ENCODE data around the gene SAA2. TPM values are rescaled to one million over a fixed set of nuclear protein-coding genes. Genes with fewer than 3 reads are reported as not detected.
"Not testable (repeated sequence)": the region's sequence is repeated elsewhere in the genome, so short reads cannot be mapped to it uniquely, and the experiment has no call there.

Gene SAA2
- total RNA-seq, 1 donor from 2014 or later, result 8.0 TPM

DNA sequence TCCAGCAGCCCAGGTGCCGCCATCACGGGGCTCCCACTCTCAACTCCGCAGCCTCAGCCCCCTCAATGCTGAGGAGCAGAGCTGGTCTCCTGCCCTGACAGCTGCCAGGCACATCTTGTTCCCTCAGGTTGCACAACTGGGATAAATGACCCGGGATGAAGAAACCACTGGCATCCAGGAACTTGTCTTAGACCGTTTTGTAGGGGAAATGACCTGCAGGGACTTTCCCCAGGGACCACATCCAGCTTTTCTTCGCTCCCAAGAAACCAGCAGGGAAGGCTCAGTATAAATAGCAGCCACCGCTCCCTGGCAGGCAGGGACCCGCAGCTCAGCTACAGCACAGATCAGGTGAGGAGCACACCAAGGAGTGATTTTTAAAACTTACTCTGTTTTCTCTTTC is 17.5 kb upstream of the SAA2 start, which contains the start of gene SAA1:
TSS of gene SAA1 (plus strand) at position 316 of the 400 bp plus-strand sequence. CDS start 624 bp downstream, outside the sequence.
- H3K4me3 ChIP-seq (ENCODE audit: low read depth, low read length), result no peak within 1 kb of the TSS
- DNase-seq (ENCODE audit: low read depth), result peak; percentile 16
- H3K36me3 ChIP-seq (ENCODE audit: control insufficient read depth, insufficient read depth, low read length), result no peaks in the 10 kb centered on the region
- TF ChIP-seq, protein P1, sequence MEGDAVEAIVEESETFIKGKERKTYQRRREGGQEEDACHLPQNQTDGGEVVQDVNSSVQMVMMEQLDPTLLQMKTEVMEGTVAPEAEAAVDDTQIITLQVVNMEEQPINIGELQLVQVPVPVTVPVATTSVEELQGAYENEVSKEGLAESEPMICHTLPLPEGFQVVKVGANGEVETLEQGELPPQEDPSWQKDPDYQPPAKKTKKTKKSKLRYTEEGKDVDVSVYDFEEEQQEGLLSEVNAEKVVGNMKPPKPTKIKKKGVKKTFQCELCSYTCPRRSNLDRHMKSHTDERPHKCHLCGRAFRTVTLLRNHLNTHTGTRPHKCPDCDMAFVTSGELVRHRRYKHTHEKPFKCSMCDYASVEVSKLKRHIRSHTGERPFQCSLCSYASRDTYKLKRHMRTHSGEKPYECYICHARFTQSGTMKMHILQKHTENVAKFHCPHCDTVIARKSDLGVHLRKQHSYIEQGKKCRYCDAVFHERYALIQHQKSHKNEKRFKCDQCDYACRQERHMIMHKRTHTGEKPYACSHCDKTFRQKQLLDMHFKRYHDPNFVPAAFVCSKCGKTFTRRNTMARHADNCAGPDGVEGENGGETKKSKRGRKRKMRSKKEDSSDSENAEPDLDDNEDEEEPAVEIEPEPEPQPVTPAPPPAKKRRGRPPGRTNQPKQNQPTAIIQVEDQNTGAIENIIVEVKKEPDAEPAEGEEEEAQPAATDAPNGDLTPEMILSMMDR (IDR thresholded peaks at IDR 0.05; ENCODE audit: insufficient read depth, low read length, poor library complexity, severe bottlenecking), result no peak
- no peaks in the 10 kb centered on the region for H3K27me3 ChIP-seq (ENCODE audit: control insufficient read depth, insufficient read depth, low read length)

DNA sequence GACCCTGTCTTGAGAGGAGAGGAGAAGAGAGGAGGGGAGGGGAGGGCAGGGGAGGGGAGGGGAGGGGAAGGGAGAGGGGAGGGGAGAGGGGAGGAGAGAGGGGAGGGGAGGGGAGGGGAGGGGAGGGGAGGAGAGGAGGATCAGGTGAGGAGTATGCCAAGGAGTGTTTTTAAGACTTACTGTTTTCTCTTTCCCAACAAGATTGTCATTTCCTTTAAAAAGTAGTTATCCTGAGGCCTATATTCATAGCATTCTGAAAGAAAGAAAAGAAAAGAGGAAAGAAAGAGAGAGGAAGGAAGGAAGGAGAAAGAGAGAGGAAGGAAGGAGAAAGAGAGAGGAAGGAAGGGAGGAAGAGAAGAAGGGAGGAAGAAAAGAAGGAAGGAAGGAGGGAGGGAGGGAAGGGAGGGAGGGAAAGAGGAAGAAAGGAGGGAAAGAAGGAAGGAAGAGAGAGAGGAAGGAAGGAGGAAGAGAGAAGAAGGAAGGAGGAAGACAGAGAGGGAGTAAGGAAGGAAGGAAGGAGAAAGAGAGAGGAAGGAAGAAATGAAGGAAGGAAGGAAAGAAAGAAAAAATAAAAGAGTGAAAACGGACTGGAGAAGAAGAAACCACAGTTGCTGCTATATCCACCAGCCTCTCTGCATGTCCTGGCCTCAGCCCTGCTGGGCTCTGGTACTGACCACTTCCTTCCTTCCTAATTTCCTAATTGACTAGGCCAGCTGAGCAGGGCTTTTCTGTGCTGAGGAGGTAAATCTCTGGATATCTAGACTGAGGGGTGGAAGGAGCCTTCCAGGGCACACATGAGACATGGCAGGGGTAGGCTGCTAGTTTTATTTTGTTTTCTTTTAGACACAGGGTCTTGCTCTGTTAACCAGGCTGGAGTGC is 16.4 kb upstream of the SAA2 start:
- no peak for DNase-seq (ENCODE audit: low read depth)
- Histone ChIP-seq H3K27me3 (ENCODE audit: control insufficient read depth, insufficient read depth, low read length) (no peaks in the 10 kb centered on the region), H3K36me3 (ENCODE audit: control insufficient read depth, insufficient read depth, low read length) (no peaks in the 10 kb centered on the region), H3K4me3 (ENCODE audit: low read depth, low read length) (no peak overlapping the region)
- TF ChIP-seq, protein P1 (IDR thresholded peaks at IDR 0.05; ENCODE audit: insufficient read depth, low read length, poor library complexity, severe bottlenecking), result no peak

DNA sequence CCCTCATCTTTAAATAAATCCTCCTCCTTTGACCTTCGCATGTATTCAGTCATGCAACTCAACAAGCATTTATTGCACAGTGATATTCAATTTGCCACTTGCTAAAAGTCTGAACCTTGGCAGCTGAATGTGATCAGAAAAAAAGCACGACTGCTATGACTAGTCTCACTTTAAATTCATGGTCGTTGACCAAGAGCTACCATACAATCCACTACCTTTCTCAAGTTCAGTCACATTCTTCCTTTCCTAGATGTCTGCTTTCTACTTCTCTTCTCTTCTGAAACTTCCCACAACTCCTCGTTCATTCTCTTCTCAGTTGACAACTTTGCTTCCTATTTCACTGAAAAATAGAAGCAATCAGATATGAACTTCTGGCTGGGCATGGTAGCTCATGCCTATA is 15.6 kb upstream of the SAA2 start:
- no peaks in the 10 kb centered on the region for H3K36me3 ChIP-seq (ENCODE audit: control insufficient read depth, insufficient read depth, low read length)
- DNase-seq (ENCODE audit: low read depth), result no peak
- TF ChIP-seq, protein P1 (IDR thresholded peaks at IDR 0.05; ENCODE audit: insufficient read depth, low read length, poor library complexity, severe bottlenecking), result no peak

DNA sequence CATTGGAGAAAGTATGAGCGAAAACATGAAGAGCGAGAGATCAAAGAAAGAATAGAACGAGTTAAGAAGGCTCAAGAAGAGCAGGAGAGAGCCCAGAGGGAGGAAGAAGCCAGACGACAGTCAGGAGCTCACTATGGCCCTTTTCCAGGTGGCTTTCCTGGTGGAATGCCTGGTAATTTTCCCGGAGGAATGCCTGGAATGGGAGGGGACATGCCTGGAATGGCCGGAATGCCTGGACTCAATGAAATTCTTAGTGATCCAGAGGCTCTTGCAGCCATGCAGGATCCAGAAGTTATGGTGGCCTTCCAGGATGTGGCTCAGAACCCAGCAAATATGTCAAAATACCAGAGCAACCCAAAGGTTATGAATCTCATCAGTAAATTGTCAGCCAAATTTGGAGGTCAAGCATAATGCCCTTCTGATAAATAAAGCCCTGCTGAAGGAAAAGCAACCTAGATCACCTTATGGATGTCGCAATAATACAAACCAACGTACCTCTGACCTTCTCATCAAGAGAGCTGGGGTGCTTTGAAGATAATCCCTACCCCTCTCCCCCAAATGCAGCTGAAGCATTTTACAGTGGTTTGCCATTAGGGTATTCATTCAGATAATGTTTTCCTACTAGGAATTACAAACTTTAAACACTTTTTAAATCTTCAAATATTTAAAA is 14.3 kb upstream of the SAA2 start:
- not testable (repeated sequence) for DNase-seq (ENCODE audit: low read depth); H3K36me3 ChIP-seq (ENCODE audit: control insufficient read depth, insufficient read depth, low read length); H3K27me3 ChIP-seq (ENCODE audit: control insufficient read depth, insufficient read depth, low read length)

More for the DNA sequence above, 15.6 kb upstream of the SAA2 start:
- H3K27me3 ChIP-seq (ENCODE audit: control insufficient read depth, insufficient read depth, low read length), result no peaks in the 10 kb centered on the region
- no peak overlapping the region for H3K4me3 ChIP-seq (ENCODE audit: low read depth, low read length)

DNA sequence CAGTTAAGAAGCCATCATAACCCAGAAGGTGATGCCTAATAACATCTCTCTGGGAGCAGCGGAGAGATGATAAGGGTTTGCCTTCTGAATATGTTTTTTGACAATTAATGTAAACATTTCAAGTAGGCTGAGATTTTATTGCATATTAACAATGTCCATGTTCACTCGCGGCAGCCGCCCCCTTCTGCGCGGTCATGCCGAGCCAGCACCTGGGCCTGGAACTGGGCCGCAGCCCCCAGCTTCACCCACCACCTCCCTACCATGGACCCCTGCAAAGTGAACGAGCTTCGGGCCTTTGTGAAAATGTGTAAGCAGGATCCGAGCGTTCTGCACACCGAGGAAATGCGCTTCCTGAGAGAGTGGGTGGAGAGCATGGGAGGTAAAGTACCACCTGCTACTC is 13.3 kb upstream of the SAA2 start:
- no peak overlapping the region for H3K4me3 ChIP-seq (ENCODE audit: low read depth, low read length)
- no peak for DNase-seq (ENCODE audit: low read depth)
- TF ChIP-seq, protein P1 (IDR thresholded peaks at IDR 0.05; ENCODE audit: insufficient read depth, low read length, poor library complexity, severe bottlenecking), result no peak
- H3K27me3 ChIP-seq (ENCODE audit: control insufficient read depth, insufficient read depth, low read length), result no peaks in the 10 kb centered on the region
- H3K36me3 ChIP-seq (ENCODE audit: control insufficient read depth, insufficient read depth, low read length), result no peaks in the 10 kb centered on the region

More for the DNA sequence above, 14.3 kb upstream of the SAA2 start:
- not testable (repeated sequence) for H3K4me3 ChIP-seq (ENCODE audit: low read depth, low read length)

DNA sequence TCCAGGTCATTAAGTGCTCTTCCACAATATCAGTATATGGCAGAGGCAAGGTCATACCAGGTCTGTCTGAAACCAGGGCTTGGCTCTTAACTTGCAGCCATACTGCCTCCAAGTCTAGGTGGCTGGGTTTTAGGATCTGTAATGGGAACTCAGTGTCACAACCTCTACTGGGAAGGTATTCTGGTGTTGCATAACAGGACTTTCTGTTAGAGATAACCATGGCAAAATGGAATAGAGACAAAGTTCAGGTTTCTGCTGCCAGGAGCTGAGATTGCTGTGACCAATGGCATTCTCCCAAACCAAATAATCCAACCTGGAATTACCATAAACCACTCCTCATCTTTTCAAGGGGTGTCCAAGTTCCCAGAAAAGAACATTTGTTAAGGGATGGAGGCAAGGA is 10.8 kb upstream of the SAA2 start:
- H3K36me3 ChIP-seq (ENCODE audit: control insufficient read depth, insufficient read depth, low read length), result no peaks in the 10 kb centered on the region
- no peak overlapping the region for H3K4me3 ChIP-seq (ENCODE audit: low read depth, low read length)
- no peaks in the 10 kb centered on the region for H3K27me3 ChIP-seq (ENCODE audit: control insufficient read depth, insufficient read depth, low read length)
- TF ChIP-seq, protein P1 (IDR thresholded peaks at IDR 0.05; ENCODE audit: insufficient read depth, low read length, poor library complexity, severe bottlenecking), result no peak
- no peak for DNase-seq (ENCODE audit: low read depth)
